PC-3 (cell line): ENCODE data around the gene RFX4.

Experiments used
- EZH2 ChIP-seq: fragments of 300-600 bp; sonication (generic); IDR thresholded peaks from one replicate; pipeline ENCODE4 v1.6.1; 2017; ENCODE audit warnings: antibody characterized with exemption, mild to moderate bottlenecking, low read length; ENCODE audit not compliant: unreplicated experiment
- TF ChIP-seq, protein P1 (sequence below): fragments of 300-600 bp; sonication (generic); conservative IDR thresholded peaks from 2 replicates; pipeline ENCODE4 v1.5.1; 2017; ENCODE audit warnings: antibody characterized with exemption, low read depth, mild to moderate bottlenecking, low read length

DNA sequence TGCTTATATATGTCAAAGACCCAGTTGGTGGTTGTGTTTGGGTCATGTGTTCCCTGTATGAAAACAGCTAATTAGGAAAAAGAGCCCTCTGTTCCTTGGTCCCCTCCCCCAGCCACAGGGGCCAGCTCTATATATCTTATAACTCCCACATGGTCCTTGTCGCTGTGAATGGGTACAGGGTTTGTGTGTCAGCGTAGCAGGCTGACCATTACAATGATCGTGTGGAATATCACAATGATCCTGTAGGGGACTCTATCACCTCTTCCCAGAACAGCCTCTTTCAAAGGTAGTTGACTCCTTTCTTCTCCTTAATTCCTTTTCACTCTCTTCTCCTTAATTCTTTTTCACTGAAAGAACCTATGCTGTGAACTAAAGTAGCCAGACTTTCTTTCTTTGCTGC is 140.0 kb downstream of the RFX4 start:
- TF ChIP-seq, protein P1, sequence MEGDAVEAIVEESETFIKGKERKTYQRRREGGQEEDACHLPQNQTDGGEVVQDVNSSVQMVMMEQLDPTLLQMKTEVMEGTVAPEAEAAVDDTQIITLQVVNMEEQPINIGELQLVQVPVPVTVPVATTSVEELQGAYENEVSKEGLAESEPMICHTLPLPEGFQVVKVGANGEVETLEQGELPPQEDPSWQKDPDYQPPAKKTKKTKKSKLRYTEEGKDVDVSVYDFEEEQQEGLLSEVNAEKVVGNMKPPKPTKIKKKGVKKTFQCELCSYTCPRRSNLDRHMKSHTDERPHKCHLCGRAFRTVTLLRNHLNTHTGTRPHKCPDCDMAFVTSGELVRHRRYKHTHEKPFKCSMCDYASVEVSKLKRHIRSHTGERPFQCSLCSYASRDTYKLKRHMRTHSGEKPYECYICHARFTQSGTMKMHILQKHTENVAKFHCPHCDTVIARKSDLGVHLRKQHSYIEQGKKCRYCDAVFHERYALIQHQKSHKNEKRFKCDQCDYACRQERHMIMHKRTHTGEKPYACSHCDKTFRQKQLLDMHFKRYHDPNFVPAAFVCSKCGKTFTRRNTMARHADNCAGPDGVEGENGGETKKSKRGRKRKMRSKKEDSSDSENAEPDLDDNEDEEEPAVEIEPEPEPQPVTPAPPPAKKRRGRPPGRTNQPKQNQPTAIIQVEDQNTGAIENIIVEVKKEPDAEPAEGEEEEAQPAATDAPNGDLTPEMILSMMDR: peak; percentile 25; the same call in 1 of the 2 replicates
- no peak for TF ChIP-seq EZH2
